ENCODE data around the gene RASA4B.
A peak's percentile ranks its signal among the peaks of the same experiment; 100 is the strongest.
"Not testable (repeated sequence)": the region's sequence is repeated elsewhere in the genome, so short reads cannot be mapped to it uniquely, and the experiment has no call there.

Gene RASA4B

DNA sequence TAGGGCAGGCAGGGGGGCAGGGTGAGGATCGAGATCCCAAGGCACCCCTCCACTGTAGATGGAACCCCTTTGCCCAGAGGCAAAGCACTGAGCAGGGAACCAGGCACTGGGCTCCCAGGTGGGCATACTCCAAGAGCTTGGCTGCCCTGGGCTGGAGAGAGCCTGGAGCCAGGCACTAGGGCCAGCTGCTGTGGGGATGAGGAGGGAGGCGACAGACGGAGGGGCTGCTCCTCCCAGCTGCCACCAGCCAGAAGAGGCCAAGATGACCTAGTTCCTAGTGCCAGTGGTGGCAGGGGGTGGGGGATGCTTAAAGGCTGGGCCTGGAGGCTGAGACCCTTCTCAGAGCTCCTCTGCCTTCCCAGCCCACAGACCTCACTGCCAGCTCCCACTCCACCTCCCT is 1.7 kb downstream of the RASA4B start:
- DNase-seq (ENCODE audit: low read depth, low spot score); in situ Hi-C loops (cut with HindIII; ENCODE audit: low sequenced_read_pairs); H3K4me3 ChIP-seq (ENCODE audit: low read depth, low read length): not testable (repeated sequence)

DNA sequence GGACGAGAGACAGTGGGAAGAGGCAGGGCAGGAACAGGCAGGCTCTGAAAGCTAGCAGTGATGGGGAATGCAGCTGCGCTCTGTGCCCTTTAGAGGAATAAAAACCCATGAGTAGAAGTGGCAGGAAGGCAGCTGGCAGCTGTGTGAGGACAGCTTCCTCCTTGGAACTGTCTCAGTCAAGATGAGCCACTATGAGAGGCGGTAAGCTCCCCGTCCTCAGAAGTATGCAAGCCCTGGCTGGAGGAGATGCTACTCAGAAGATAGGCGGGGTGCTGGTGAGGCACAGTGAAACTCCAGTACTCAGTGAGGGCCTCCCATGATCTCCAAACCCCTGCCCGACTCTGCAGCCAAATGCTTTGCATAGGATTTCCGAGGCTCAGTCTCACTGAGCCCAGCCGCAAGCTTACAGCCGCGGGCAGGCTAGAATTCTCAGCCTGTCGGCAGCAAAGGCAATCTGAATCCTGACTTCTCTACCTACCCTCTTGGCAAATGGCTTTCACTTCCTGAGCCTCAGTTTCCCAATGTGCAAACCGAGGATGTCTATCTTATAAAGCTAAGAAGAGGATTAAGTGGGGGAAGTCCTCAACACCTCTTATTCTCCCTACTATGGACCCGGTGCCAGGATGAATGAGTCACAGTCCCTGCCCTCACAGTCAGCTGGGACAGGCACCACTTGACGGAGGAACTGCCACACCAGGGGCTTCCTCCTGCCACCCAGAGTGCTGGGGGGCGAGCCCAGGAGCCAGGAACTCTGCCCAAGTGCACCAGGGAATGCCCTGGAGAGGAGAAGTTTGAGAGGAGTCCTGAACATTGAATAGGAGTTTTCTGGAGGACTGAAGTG is 2.5 kb downstream of the RASA4B start:
- in situ Hi-C loops (cut with HindIII; ENCODE audit: low sequenced_read_pairs); DNase-seq (ENCODE audit: low read depth, low spot score): not testable (repeated sequence)

DNA sequence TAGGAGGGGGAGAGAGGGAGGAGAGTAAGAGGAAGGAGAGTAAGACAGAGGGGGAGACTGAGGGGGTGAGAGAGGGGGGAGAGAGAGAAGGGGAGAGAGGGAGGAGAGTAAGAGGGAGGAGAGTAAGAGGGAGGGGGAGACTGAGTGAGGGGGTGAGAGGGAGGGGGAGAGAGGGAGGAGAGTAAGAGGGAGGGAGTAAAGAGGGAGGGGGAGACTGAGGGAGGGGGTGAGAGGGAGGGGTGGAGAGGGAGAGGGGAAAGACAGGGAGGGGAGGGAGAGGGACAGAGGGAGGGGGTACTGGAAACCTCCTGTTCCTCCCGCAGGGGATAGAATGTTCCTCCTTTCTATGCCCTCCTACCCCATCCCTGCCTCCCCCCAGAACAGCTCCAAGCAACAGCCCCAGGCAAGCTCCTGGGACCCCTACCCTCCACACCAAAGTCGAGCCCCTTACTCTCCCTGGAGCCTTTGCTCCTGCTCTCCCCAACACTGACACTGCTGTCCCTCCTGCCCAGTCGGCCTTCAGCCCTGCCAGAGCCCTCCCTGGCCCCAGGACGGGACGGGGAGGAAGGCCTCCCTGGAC is 4.8 kb downstream of the RASA4B start:
- peak overlapping the region; percentile 2 for H3K4me3 ChIP-seq (ENCODE audit: low read depth, low read length)
- in situ Hi-C loops (cut with HindIII; ENCODE audit: low sequenced_read_pairs), result not testable (repeated sequence)
- peak; percentile 76 for DNase-seq (ENCODE audit: low read depth, low spot score)

More for the DNA sequence above, 2.5 kb downstream of the RASA4B start:
- H3K4me3 ChIP-seq (ENCODE audit: low read depth, low read length), result not testable (repeated sequence)

GRCh38 chr7:102511860-102512522 is 5.6 kb downstream of the RASA4B start:
- H3K4me3 ChIP-seq (ENCODE audit: low read depth, low read length); in situ Hi-C loops (cut with HindIII; ENCODE audit: low sequenced_read_pairs); DNase-seq (ENCODE audit: low read depth, low spot score): not testable (repeated sequence)

GRCh38 chr7:102510575-102510974 is 7.0 kb downstream of the RASA4B start:
- H3K4me3 ChIP-seq (ENCODE audit: low read depth, low read length); in situ Hi-C loops (cut with HindIII; ENCODE audit: low sequenced_read_pairs); DNase-seq (ENCODE audit: low read depth, low spot score): not testable (repeated sequence)

DNA sequence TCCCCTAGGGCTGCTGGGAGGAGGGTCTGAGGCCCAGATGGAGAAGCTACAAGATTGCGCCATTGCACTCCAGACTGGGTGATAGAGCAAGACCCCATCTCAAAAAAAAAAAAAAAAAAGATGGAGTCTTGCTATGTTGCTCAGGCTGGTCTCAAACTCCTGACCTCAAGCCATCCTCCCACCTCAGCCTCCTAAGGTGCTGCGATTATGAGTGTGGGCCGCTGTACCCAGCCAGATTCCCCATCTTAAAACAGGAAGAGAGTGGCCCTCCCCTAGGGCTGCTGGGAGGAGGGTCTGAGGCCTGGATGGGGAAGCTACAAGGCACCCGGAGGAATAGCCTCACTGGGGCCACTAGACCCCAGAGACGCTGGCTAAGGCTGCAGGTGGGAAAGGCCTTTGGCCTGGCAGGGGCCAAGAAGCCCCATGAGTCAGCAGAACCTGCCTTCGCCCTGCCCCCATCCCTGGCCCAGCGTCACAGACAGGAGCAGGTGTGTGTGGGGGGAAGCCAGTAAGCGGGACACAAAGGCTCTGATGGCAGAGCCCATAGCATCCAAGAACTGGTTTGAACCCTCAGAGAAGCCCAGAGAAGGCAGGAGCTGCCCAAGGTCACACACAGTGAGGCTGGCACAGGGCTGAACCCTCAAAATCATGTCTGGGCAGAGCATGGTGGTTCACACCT is 10.0 kb downstream of the RASA4B start:
- in situ Hi-C loops (cut with HindIII; ENCODE audit: low sequenced_read_pairs); H3K4me3 ChIP-seq (ENCODE audit: low read depth, low read length); DNase-seq (ENCODE audit: low read depth, low spot score): not testable (repeated sequence)

DNA sequence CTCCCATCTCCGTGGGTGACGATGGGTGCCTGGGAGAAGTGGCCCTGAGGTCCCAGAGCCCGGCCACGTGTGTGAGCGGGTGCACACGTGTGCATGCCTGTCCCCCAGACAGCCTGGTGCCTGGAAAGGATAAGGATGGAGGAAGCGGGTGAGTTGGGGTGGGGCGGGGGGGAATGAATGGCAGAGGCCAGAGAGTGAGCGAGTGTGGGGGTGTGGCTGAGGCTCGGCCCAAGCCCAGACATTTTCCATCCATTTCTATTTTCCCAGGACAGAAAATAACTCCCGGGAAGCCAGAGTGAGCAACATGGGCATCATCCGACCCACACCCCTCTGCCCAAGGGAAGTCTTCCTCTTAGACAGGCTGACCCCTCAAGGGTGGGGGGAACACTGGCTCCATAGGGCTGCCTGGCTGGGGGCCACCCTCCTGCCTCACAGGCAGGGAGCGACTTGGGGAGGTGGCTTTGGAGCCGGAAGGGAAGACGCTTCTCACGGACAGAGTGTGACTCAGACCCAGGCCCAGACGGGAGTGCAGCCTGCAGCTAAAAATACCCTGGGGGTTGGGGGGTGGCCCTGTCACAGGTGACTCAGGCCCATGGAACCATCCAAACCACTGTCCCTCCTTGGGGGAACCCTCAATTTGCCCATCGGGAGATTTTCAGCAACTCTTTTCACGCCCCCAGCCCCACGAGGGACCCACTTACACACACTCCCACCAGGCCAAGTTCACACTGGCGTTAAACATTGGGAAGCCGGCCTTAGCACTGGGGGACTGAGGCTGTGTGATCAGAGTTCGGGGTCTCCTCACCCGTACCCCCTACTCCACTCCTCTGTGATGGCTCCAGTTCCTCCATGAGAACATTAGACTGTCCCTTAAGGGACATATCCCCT is 12.0 kb downstream of the RASA4B start:
- H3K4me3 ChIP-seq (ENCODE audit: low read depth, low read length); DNase-seq (ENCODE audit: low read depth, low spot score); in situ Hi-C loops (cut with HindIII; ENCODE audit: low sequenced_read_pairs): not testable (repeated sequence)

DNA sequence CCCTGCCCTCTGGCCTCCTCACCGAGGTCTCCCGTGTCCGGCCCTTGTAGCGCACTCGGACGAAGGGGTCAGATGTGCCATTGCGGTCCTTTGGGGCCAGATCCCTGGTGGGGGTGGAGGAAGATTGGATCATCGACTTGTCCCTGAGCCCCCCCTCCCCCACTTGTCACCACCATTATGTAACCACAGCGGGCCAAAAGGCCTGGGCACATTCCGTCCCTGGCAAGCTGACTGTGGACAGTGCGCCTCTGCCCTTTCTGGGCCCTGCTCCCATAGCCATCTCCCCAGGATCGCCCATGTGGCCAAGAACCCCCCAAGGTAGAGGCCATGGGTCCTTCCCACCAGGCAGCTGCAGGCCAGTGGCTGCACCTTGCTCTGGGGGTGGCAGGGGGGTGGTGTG is 14.4 kb downstream of the RASA4B start:
- H3K4me3 ChIP-seq (ENCODE audit: low read depth, low read length); DNase-seq (ENCODE audit: low read depth, low spot score); in situ Hi-C loops (cut with HindIII; ENCODE audit: low sequenced_read_pairs): not testable (repeated sequence)

GRCh38 chr7:102498321-102498720 is 19.3 kb downstream of the RASA4B start:
- in situ Hi-C loops (cut with HindIII; ENCODE audit: low sequenced_read_pairs); DNase-seq (ENCODE audit: low read depth, low spot score); H3K4me3 ChIP-seq (ENCODE audit: low read depth, low read length): not testable (repeated sequence)

DNA sequence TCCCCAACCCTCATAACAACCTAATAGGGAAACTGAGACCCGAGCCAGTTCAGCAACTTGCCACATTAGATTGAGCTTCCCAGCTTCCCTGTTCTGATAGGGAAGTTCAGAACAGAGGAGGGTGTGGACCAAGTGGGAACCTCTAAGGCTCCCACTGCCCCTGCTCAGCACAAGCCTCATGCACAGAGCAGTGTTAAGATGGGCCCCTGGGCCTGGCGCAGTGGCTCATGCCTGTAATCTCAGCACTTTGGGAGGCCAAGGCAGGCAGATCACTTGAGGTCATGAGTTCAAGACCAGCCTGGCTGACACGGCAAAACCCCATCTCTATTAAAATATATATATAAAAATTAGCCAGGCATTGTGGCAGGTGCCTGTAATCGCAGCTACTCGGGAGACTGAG is 20.3 kb downstream of the RASA4B start:
- DNase-seq (ENCODE audit: low read depth, low spot score); in situ Hi-C loops (cut with HindIII; ENCODE audit: low sequenced_read_pairs); H3K4me3 ChIP-seq (ENCODE audit: low read depth, low read length): not testable (repeated sequence)

GRCh38 chr7:102496861-102497260 is 20.7 kb downstream of the RASA4B start:
- H3K4me3 ChIP-seq (ENCODE audit: low read depth, low read length); DNase-seq (ENCODE audit: low read depth, low spot score); in situ Hi-C loops (cut with HindIII; ENCODE audit: low sequenced_read_pairs): not testable (repeated sequence)

- DNase-seq (ENCODE audit: low read depth, low spot score); H3K4me3 ChIP-seq (ENCODE audit: low read depth, low read length); in situ Hi-C loops (cut with HindIII; ENCODE audit: low sequenced_read_pairs): not testable (repeated sequence)
Observed at GRCh38 chr7:102494473-102495149, 23.0 kb downstream of the RASA4B start.

- in situ Hi-C loops (cut with HindIII; ENCODE audit: low sequenced_read_pairs); H3K4me3 ChIP-seq (ENCODE audit: low read depth, low read length); DNase-seq (ENCODE audit: low read depth, low spot score): not testable (repeated sequence)
Observed at GRCh38 chr7:102494026-102494425, 23.6 kb downstream of the RASA4B start.

DNA sequence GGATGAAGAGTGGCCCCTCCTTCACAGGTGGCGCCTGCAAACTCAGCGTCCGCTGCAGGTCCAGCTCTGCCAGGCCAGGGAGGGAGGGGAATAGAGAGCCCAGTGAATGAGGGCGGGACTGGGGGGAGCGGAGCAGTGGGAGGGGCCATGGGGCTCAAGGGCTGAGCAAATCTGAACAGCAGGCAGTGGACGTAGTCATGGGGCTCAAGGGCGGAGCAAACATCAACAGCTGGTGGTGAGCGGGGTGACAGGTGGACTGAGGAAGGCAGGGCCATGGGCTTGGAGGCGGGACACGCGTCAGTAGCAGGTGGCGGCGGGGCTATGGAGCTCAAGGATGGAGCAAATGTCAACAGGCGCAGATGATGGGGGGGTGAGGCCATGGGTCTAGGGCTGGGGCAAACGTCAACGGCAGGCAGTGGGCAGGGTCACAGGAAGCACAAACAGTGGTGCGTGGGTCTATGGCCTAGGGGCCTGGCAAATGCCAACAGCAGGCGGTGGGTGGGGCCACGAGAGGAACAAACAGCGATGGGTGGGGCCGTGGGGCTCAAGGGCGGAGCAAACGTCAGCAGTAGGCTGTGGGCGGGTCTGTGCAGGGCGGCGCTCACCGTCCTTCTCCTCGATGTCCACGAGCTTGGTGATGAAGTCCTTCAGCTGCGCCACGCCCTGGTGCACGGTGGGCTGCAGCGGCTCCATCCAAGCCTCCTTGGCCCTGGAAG is 24.2 kb downstream of the RASA4B start:
- H3K4me3 ChIP-seq (ENCODE audit: low read depth, low read length); in situ Hi-C loops (cut with HindIII; ENCODE audit: low sequenced_read_pairs); DNase-seq (ENCODE audit: low read depth, low spot score): not testable (repeated sequence)

DNA sequence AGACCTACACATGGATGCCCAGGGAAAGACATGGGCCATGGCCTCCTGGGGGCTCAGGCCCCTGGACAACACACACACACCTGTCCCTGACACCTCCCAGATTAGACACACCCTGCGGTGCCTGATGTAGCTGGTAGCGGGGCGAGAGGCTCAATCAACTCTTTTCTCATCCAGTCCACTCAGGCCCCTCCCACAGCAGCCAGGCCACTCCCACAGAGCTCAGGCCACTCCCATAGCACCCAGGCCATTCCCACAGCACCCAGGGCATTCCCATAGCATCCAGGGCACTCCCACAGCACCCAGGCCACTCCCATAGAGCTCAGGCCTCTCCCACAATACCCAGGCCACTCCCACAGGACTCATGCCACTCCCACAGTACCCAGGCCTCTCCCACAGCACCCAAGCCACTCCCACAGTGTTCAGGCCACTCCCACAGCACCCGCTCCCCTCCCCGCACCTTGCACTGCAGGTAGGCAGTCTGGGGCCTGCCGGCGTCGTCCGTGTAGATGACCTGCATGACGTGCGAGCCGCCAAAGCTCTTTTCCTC is 27.0 kb downstream of the RASA4B start:
- H3K4me3 ChIP-seq (ENCODE audit: low read depth, low read length); DNase-seq (ENCODE audit: low read depth, low spot score); in situ Hi-C loops (cut with HindIII; ENCODE audit: low sequenced_read_pairs): not testable (repeated sequence)

All from astrocyte of the spinal cord (primary cell).